ENCODE measurements around the gene TIAL1.
"Not testable (repeated sequence)": the region's sequence is repeated elsewhere in the genome, so short reads cannot be mapped to it uniquely, and the experiment has no call there.

The TIAL1 gene

GRCh38 chr10:119625570-119626280 lies 29.0 kb upstream of the TIAL1 start:
- DNase-seq (ENCODE audit: insufficient read length, low spot score) = no peak
- no peak for FAIRE-seq
- TF ChIP-seq POLR2A (IDR thresholded peaks at IDR 0.05; ENCODE audit: low read depth, low read length) = no peak

GRCh38 chr10:119621078-119621384 lies 24.3 kb upstream of the TIAL1 start:
- TF ChIP-seq POLR2A (IDR thresholded peaks at IDR 0.05; ENCODE audit: low read depth, low read length) = no peak
- FAIRE-seq = no peak
- DNase-seq (ENCODE audit: insufficient read length, low spot score) = no peak

GRCh38 chr10:119620241-119621077 lies 23.7 kb upstream of the TIAL1 start:
- DNase-seq (ENCODE audit: insufficient read length, low spot score) (no peak), FAIRE-seq (no peak)
- TF ChIP-seq POLR2A (IDR thresholded peaks at IDR 0.05; ENCODE audit: low read depth, low read length) = no peak

GRCh38 chr10:119619811-119620210 lies 23.0 kb upstream of the TIAL1 start:
- not testable (repeated sequence) for FAIRE-seq; DNase-seq (ENCODE audit: insufficient read length, low spot score)

GRCh38 chr10:119619215-119619614 lies 22.5 kb upstream of the TIAL1 start:
- no peak for TF ChIP-seq POLR2A (IDR thresholded peaks at IDR 0.05; ENCODE audit: low read depth, low read length)
- DNase-seq (ENCODE audit: insufficient read length, low spot score) = no peak
- FAIRE-seq = no peak

- DNase-seq (ENCODE audit: insufficient read length, low spot score) (no peak), FAIRE-seq (no peak)
- no peak for TF ChIP-seq POLR2A (IDR thresholded peaks at IDR 0.05; ENCODE audit: low read depth, low read length)
These were observed 20.3 kb upstream of the TIAL1 start for GRCh38 chr10:119616882-119617570.

- DNase-seq (ENCODE audit: insufficient read length, low spot score) (no peak), FAIRE-seq (no peak)
- TF ChIP-seq POLR2A (IDR thresholded peaks at IDR 0.05; ENCODE audit: low read depth, low read length) = no peak
These were observed 17.9 kb upstream of the TIAL1 start for GRCh38 chr10:119614686-119615085.

GRCh38 chr10:119613741-119614140 lies 17.0 kb upstream of the TIAL1 start:
- no peak for FAIRE-seq
- DNase-seq (ENCODE audit: insufficient read length, low spot score) = no peak
- no peak for TF ChIP-seq POLR2A (IDR thresholded peaks at IDR 0.05; ENCODE audit: low read depth, low read length)

GRCh38 chr10:119611433-119611832 lies 14.7 kb upstream of the TIAL1 start:
- FAIRE-seq (no peak), DNase-seq (ENCODE audit: insufficient read length, low spot score) (no peak)
- TF ChIP-seq POLR2A (IDR thresholded peaks at IDR 0.05; ENCODE audit: low read depth, low read length) = no peak

- FAIRE-seq = no peak
- DNase-seq (ENCODE audit: insufficient read length, low spot score) = no peak
- TF ChIP-seq POLR2A (IDR thresholded peaks at IDR 0.05; ENCODE audit: low read depth, low read length) = no peak
These were observed 12.8 kb upstream of the TIAL1 start for GRCh38 chr10:119609516-119609915.

GRCh38 chr10:119608316-119609155 lies 11.8 kb upstream of the TIAL1 start:
- DNase-seq (ENCODE audit: insufficient read length, low spot score) (no peak), FAIRE-seq (no peak)
- TF ChIP-seq POLR2A (IDR thresholded peaks at IDR 0.05; ENCODE audit: low read depth, low read length) = no peak

- TF ChIP-seq POLR2A (IDR thresholded peaks at IDR 0.05; ENCODE audit: low read depth, low read length) = no peak
- no peak for DNase-seq (ENCODE audit: insufficient read length, low spot score)
These were observed 7.7 kb upstream of the TIAL1 start for GRCh38 chr10:119604468-119604867.

GRCh38 chr10:119602241-119603095 lies 5.7 kb upstream of the TIAL1 start:
- no peak for TF ChIP-seq POLR2A (IDR thresholded peaks at IDR 0.05; ENCODE audit: low read depth, low read length)
- FAIRE-seq (no peak), DNase-seq (ENCODE audit: insufficient read length, low spot score) (no peak)

More at GRCh38 chr10:119604468-119604867, 7.7 kb upstream of the TIAL1 start:
- no peak for FAIRE-seq
